OCI-LY3 (cell line): ENCODE measurements around the gene IRGQ.

ENCODE experiments used
- CTCF ChIP-seq: fragments of 200-600, 300-600 bp; sonication (generic); IDR thresholded peaks from 2 replicates; pipeline ENCODE4 v1.5.1; 2014; ENCODE audit warnings: antibody characterized with exemption, low read length, low read depth
- EZH2phosphoT487 ChIP-seq: fragments of 200-600 bp; shearing (Covaris generic); IDR thresholded peaks from 2 replicates; pipeline ENCODE4 v1.6.1; 2018; ENCODE audit warnings: antibody characterized with exemption, mixed run types, low read depth

GRCh38 chr19:43563816-43564457 is 32.0 kb downstream of the IRGQ start:
- TF ChIP-seq EZH2phosphoT487 (no peak), CTCF (no peak)
